HepG2 (cell line): ENCODE data around the gene ZNF333.

Experiments used
- BRD4 ChIP-seq: sonication (generic); formaldehyde crosslinking; IDR thresholded peaks from 2 replicates; pipeline ENCODE4 v1.4.0; 2020; ENCODE audit warnings: missing genetic modification reagents
- CTCF ChIP-seq: sonication (generic); formaldehyde crosslinking; IDR thresholded peaks from 2 replicates; pipeline ENCODE4 v1.5.0; 2020; ENCODE audit warnings: mild to moderate bottlenecking, missing genetic modification reagents, moderate library complexity
- EP300 ChIP-seq, 3 experiments: sonication (generic) in 1 of 3; formaldehyde crosslinking in 1 of 3; IDR thresholded peaks; 2 replicates each; pipeline versions ENCODE4 v1.5.1 to v1.6.1; 2011 to 2020; ENCODE audit warnings: low read depth in 2 of 3, low read length in 2 of 3, borderline replicate concordance in 1 of 3, improper control_type of control experiment in 1 of 3, mild to moderate bottlenecking in 1 of 3, missing genetic modification reagents in 1 of 3, moderate library complexity in 1 of 3
- HDAC6 ChIP-seq: fragments of 200-600 bp; sonication (generic); IDR thresholded peaks from 2 replicates; pipeline ENCODE4 v1.7.0; 2017; ENCODE audit warnings: mild to moderate bottlenecking, antibody characterized with exemption, low read length, low read depth
- MAFK ChIP-seq, 2 experiments: IDR thresholded peaks in 1 of 2; conservative IDR thresholded peaks in 1 of 2; 2 replicates each; pipeline ENCODE4 v1.6.1; 2011; ENCODE audit warnings: improper control_type of control experiment in 2 of 2, low read length in 2 of 2
- MTF1 ChIP-seq: sonication (generic); formaldehyde crosslinking; IDR thresholded peaks from 2 replicates; pipeline ENCODE4 v1.5.0; 2020; ENCODE audit warnings: missing genetic modification reagents
- PAWR ChIP-seq: sonication (generic); formaldehyde crosslinking; IDR thresholded peaks from 2 replicates; pipeline ENCODE4 v1.4.0; 2020; ENCODE audit warnings: missing genetic modification reagents, mild to moderate bottlenecking, borderline replicate concordance
- SP2 ChIP-seq: sonication (generic); formaldehyde crosslinking; IDR thresholded peaks from 2 replicates; pipeline ENCODE4 v1.5.1; 2020; ENCODE audit warnings: mild to moderate bottlenecking, missing genetic modification reagents
- UBTF ChIP-seq: sonication (generic); formaldehyde crosslinking; IDR thresholded peaks from 2 replicates; pipeline ENCODE4 v1.4.0; 2020; ENCODE audit warnings: mild to moderate bottlenecking, missing genetic modification reagents
- ZNF276 ChIP-seq: sonication (generic); formaldehyde crosslinking; IDR thresholded peaks from 2 replicates; pipeline ENCODE4 v1.4.0; 2020; ENCODE audit warnings: mild to moderate bottlenecking, low read depth, missing genetic modification reagents
- ZNF646 ChIP-seq: sonication (generic); formaldehyde crosslinking; IDR thresholded peaks from 2 replicates; pipeline ENCODE4 v1.9.0; 2021; ENCODE audit warnings: mild to moderate bottlenecking, missing genetic modification reagents
- ZNF777 ChIP-seq: sonication (generic); formaldehyde crosslinking; IDR thresholded peaks from 2 replicates; pipeline ENCODE4 v1.4.0; 2020; ENCODE audit warnings: missing genetic modification reagents

- no peak for TF ChIP-seq CTCF (CRISPR knock-in tag)
- TF ChIP-seq PAWR (CRISPR knock-in tag), result no peak
- TF ChIP-seq MTF1, result no peak
- TF ChIP-seq EP300 (IDR thresholded peaks at IDR 0.05; ENCODE audit: low read depth in 2 of 2, low read length in 2 of 2), result no peak
- TF ChIP-seq EP300 (CRISPR knock-in tag; IDR thresholded peaks at IDR 0.05; ENCODE audit: borderline replicate concordance), result no peak
- no peak for TF ChIP-seq ZNF276 (CRISPR knock-in tag)
- no peak for TF ChIP-seq MAFK (conservative IDR thresholded peaks at IDR 0.05 in 1 of 2, IDR thresholded peaks at IDR 0.05 in 1 of 2; ENCODE audit: low read length in 2 of 2)
- TF ChIP-seq BRD4, result no peak
- no peak for TF ChIP-seq UBTF (CRISPR knock-in tag)
- no peak for TF ChIP-seq SP2 (CRISPR knock-in tag)
- no peak for TF ChIP-seq ZNF777 (CRISPR knock-in tag)
- TF ChIP-seq HDAC6, result no peak
- no peak for TF ChIP-seq ZNF646 (CRISPR knock-in tag)
These were observed 93.0 kb downstream of the ZNF333 start for GRCh38 chr19:14782626-14783409.
